Calu3 (cell line): Measurements from ENCODE around the gene KRTAP10-10. TPM values are rescaled to one million over a fixed set of nuclear protein-coding genes. Genes with fewer than 3 reads are reported as not detected.

Experiments
- BruUV-seq: library from RNA; stranded (reverse); fragments of 400-500 nt; replicated peaks from 2 replicates; lab custom pipeline; 2021; lab: Mats Ljungman, UMichigan
- CTCF ChIA-PET: fragments of 300-600 bp; sonication (Branson Sonifier 250); formaldehyde crosslinking; loops from one replicate; lab custom pipeline; 2022; ENCODE audit warnings: antibody characterized with exemption; lab: Charles Lee
- DNase-seq: peaks from one replicate; pipeline ENCODE4 v3.0.0; 2022
- H3K27ac Mint-ChIP-seq: one replicate; pipeline ENCODE4 v1.8.0; 2022; ENCODE audit warnings: mixed read lengths; ENCODE audit not compliant: unreplicated experiment
- H3K27me3 Mint-ChIP-seq: one replicate; pipeline ENCODE4 v1.8.0; 2022; ENCODE audit warnings: mixed read lengths; ENCODE audit not compliant: unreplicated experiment
- H3K36me3 Mint-ChIP-seq: one replicate; pipeline ENCODE4 v1.8.0; 2022; ENCODE audit warnings: mild to moderate bottlenecking, moderate library complexity, mixed read lengths; ENCODE audit not compliant: insufficient read depth, unreplicated experiment
- H3K4me1 Mint-ChIP-seq: one replicate; pipeline ENCODE4 v1.8.0; 2022; ENCODE audit warnings: mild to moderate bottlenecking, low read depth, mixed read lengths; ENCODE audit not compliant: unreplicated experiment
- H3K4me3 Mint-ChIP-seq: one replicate; pipeline ENCODE4 v1.8.0; 2022; ENCODE audit warnings: mild to moderate bottlenecking, low read depth, moderate library complexity, mixed read lengths; ENCODE audit not compliant: unreplicated experiment
- H3K9me3 Mint-ChIP-seq: one replicate; pipeline ENCODE4 v1.8.0; 2022; ENCODE audit warnings: low read depth, mixed read lengths; ENCODE audit not compliant: unreplicated experiment
- CTCF ChIP-seq: fragments of 200-600 bp; IDR thresholded peaks from one replicate; pipeline ENCODE4 v1.8.0; 2022; ENCODE audit warnings: antibody characterized with exemption; ENCODE audit not compliant: unreplicated experiment
- intact Hi-C: fragments of 100-400 bp; cut with micrococcal nuclease; formaldehyde crosslinking; loops from one replicate; pipeline ENCODE4 v1.10.0; 2022; ENCODE audit not compliant: unreplicated experiment
- total RNA-seq: library from RNA; stranded (reverse); gene quantifications from 2 replicates; pipeline ENCODE4 v1.2.3, GENCODE V29; 2022

Gene KRTAP10-10
- total RNA-seq, 1 experiment from 2014 or later, result not detected

GRCh38 chr21:44686843-44687561 is 49.8 kb downstream of the KRTAP10-10 start:
- intact Hi-C loops, result no loop called here
- peaks cover 97% of the 10 kb centered on the region for H3K27me3 Mint-ChIP-seq
- no peaks in the 10 kb centered on the region for H3K9me3 Mint-ChIP-seq
- H3K36me3 Mint-ChIP-seq, result no peaks in the 10 kb centered on the region
- no TSS peak for BruUV-seq
- no peaks in the 10 kb centered on the region for H3K4me1 Mint-ChIP-seq
- DNase-seq, result no peak
- no peak for TF ChIP-seq CTCF
- CTCF ChIA-PET, result no interaction called here
- H3K27ac Mint-ChIP-seq, result no peak overlapping the region
- H3K4me3 Mint-ChIP-seq, result no peak overlapping the region

- Mint-ChIP-seq H3K9me3 (no peaks in the 10 kb centered on the region), H3K27me3 (peaks cover 93% of the 10 kb centered on the region), H3K27ac (no peak overlapping the region), H3K4me3 (no peak overlapping the region), H3K36me3 (no peaks in the 10 kb centered on the region), H3K4me1 (no peaks in the 10 kb centered on the region)
- CTCF ChIA-PET, result no interaction called here
- no peak for TF ChIP-seq CTCF
- no peak for DNase-seq
- intact Hi-C loops, result no loop called here
- no TSS peak for BruUV-seq
Measured at GRCh38 chr21:44687671-44688070, 50.5 kb downstream of the KRTAP10-10 start.

Other genes with a start within 250 kb of the KRTAP10-10 start
- gene LRRC3, start 181.8 kb upstream of the KRTAP10-10 start, total RNA-seq, result 0.40 and 0.61 TPM in 2 replicates
- gene KRTAP10-1, start 97.2 kb upstream of the KRTAP10-10 start, total RNA-seq, result not detected in 2 replicates
- gene KRTAP10-2, start 85.9 kb upstream of the KRTAP10-10 start, total RNA-seq, result not detected in 2 replicates
- not detected in 2 replicates for gene KRTAP10-3, start 78.6 kb upstream of the KRTAP10-10 start, total RNA-seq
- gene KRTAP10-4, start 63.6 kb upstream of the KRTAP10-10 start, total RNA-seq, result not detected in 2 replicates
- gene KRTAP10-5, start 56.8 kb upstream of the KRTAP10-10 start, total RNA-seq, result not detected in 2 replicates
- not detected in 2 replicates for gene KRTAP10-6, start 44.9 kb upstream of the KRTAP10-10 start, total RNA-seq
- gene KRTAP10-7, start 36.8 kb upstream of the KRTAP10-10 start, total RNA-seq, result not detected in 2 replicates
- gene KRTAP10-8, start 25.3 kb upstream of the KRTAP10-10 start, total RNA-seq, result not detected in 2 replicates
- gene KRTAP10-9, start 10.3 kb upstream of the KRTAP10-10 start, total RNA-seq, result not detected in 2 replicates
- gene KRTAP10-11, start 9.1 kb downstream of the KRTAP10-10 start, total RNA-seq, result not detected in 2 replicates
- gene KRTAP12-4, start 17.3 kb downstream of the KRTAP10-10 start, total RNA-seq, result not detected in 2 replicates
- gene KRTAP12-3, start 20.6 kb downstream of the KRTAP10-10 start, total RNA-seq, result not detected in 2 replicates
- not detected in 2 replicates for gene KRTAP12-2, start 29.6 kb downstream of the KRTAP10-10 start, total RNA-seq
- not detected in 2 replicates for gene KRTAP12-1, start 44.8 kb downstream of the KRTAP10-10 start, total RNA-seq
- not detected in 2 replicates for gene KRTAP10-12, start 59.8 kb downstream of the KRTAP10-10 start, total RNA-seq
- gene TSPEAR, start 74.2 kb downstream of the KRTAP10-10 start, total RNA-seq, result not detected in 2 replicates
- 61.7 and 70.8 TPM in 2 replicates for gene UBE2G2, start 164.5 kb downstream of the KRTAP10-10 start, total RNA-seq
- gene SUMO3, start 180.7 kb downstream of the KRTAP10-10 start, total RNA-seq, result 56.7 and 58.1 TPM in 2 replicates
- 135 and 136 TPM in 2 replicates for gene PTTG1IP, start 236.3 kb downstream of the KRTAP10-10 start, total RNA-seq